Testis (tissue), 2 donors: ENCODE data around the gene TMEM219.

Experiments
- POLR2A ChIP-seq: fragments of 450-650 bp; IDR thresholded peaks from one replicate; pipeline ENCODE4 v1.6.1; 2017; ENCODE audit warnings: antibody characterized with exemption, mild to moderate bottlenecking, moderate library complexity
- TF ChIP-seq, protein P1 (sequence below), 3 experiments: fragments of 450-650 bp in 2 of 3; fragments of 200-600 bp in 1 of 3; sonication (generic) in 1 of 3; IDR thresholded peaks; one replicate each; pipeline ENCODE4 v1.5.1; 2016 to 2019; ENCODE audit warnings: antibody characterized with exemption in 3 of 3, mild to moderate bottlenecking in 2 of 3, moderate library complexity in 1 of 3

GRCh38 chr16:29926711-29927052, 35.2 kb upstream of the TMEM219 start:
- TF ChIP-seq, protein P1, sequence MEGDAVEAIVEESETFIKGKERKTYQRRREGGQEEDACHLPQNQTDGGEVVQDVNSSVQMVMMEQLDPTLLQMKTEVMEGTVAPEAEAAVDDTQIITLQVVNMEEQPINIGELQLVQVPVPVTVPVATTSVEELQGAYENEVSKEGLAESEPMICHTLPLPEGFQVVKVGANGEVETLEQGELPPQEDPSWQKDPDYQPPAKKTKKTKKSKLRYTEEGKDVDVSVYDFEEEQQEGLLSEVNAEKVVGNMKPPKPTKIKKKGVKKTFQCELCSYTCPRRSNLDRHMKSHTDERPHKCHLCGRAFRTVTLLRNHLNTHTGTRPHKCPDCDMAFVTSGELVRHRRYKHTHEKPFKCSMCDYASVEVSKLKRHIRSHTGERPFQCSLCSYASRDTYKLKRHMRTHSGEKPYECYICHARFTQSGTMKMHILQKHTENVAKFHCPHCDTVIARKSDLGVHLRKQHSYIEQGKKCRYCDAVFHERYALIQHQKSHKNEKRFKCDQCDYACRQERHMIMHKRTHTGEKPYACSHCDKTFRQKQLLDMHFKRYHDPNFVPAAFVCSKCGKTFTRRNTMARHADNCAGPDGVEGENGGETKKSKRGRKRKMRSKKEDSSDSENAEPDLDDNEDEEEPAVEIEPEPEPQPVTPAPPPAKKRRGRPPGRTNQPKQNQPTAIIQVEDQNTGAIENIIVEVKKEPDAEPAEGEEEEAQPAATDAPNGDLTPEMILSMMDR (IDR thresholded peaks at IDR 0.05), result no peak
- no peak for TF ChIP-seq POLR2A
